ENCODE results near the gene CDHR2.

Gene CDHR2

DNA sequence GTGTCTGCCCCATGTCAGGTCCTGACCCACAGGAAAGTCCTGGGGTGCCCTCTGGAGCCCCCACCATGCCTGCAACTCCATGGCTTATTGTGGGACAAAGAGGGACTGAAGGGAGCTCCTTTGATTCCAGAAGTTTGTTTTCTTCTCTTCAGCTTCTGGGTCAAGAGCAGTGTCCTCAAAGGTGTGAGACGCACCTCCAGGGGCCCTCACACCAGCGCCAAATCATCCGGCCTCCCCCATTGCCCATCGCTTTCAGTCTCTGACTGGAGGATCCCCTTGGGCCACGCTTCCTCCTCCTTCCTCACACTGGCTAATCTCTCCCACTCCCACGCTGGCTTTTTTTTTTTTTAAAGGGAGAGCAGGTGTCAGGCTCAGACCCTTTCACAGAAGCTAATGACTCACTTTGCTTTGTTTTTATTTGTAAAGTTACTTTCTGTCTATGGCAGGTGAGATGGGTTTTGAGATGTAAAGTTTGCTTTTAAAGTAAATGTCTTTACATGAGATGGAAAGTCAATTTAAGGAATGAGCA is 16.7 kb downstream of the CDHR2 start:
- no peak for TF ChIP-seq CTCF (IDR thresholded peaks at IDR 0.05; ENCODE audit: insufficient read depth, low read depth, low read length, missing control alignments)

DNA sequence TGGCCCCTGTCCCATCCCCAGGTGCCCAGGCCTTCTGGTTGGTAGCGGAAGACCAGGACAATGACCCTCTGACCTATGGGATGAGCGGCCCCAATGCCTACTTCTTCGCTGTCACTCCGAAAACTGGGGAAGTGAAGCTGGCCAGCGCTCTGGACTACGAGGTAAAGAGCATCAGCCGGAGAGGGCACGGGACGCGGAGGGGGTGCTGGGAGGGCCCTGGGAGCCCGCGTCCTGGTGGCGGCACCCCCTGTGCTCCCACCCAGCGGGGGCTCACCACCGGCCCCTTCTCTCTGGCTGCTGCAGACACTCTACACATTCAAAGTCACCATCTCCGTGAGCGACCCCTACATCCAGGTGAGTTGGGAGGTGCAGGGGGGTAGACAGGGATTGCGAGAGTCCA is 19.5 kb downstream of the CDHR2 start:
- TF ChIP-seq CTCF (IDR thresholded peaks at IDR 0.05; ENCODE audit: insufficient read depth, low read depth, low read length, missing control alignments): no peak
- DNase-seq (ENCODE audit: low read depth): no peak
- no peak overlapping the region for H3K4me3 ChIP-seq (ENCODE audit: low read length)

More for the DNA sequence above, 16.7 kb downstream of the CDHR2 start:
- no peak for DNase-seq (ENCODE audit: low read depth)
- H3K4me3 ChIP-seq (ENCODE audit: low read length): no peak overlapping the region

GRCh38 chr5:176570044-176570443 is 20.9 kb downstream of the CDHR2 start:
- no peak overlapping the region for H3K4me3 ChIP-seq (ENCODE audit: low read length)
- no peak for TF ChIP-seq CTCF (IDR thresholded peaks at IDR 0.05; ENCODE audit: insufficient read depth, low read depth, low read length, missing control alignments)
- peak; percentile 23 for DNase-seq (ENCODE audit: low read depth)

DNA sequence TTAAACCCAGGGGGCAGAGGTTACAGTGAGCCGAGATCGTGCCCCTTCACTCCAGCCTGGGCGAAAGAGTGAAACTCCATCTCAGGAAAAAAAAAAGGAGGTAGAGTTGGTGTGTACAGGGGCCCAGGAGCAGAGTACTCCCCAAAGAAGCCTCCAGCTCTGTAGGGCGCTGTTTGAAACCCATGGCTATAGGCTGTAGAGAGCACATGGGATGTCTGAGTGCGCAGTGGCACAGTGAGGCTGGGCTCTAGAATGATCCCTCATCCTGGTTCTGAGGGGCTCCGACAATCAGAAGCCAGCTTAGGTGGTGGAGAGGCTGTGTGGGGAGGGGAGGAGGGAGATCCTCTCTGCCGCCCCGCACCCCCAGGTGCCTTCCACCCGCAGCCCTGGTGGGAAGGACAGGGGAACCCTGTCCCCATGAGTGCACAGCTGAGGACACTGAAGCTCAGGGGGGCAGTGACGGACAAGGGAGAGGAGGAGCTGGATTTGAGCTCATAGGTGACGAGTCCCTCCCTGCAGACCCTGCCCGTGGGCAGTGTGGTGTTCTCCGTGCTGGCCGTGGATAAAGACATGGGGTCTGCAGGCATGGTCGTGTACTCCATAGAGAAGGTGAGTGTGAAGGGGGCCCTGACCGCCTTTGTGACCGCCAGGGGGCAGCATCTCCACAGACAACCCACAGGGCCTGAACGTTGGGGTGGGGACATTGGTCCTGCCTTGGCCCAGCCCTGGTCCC is 24.6 kb downstream of the CDHR2 start:
- DNase-seq (ENCODE audit: low read depth): peak; percentile 55
- peak; percentile 72 for TF ChIP-seq CTCF (IDR thresholded peaks at IDR 0.05; ENCODE audit: insufficient read depth, low read depth, low read length, missing control alignments)
- H3K4me3 ChIP-seq (ENCODE audit: low read length): no peak overlapping the region

- H3K4me3 ChIP-seq (ENCODE audit: low read length): no peak overlapping the region
- no peak for DNase-seq (ENCODE audit: low read depth)
- no peak for TF ChIP-seq CTCF (IDR thresholded peaks at IDR 0.05; ENCODE audit: insufficient read depth, low read depth, low read length, missing control alignments)
Measured at GRCh38 chr5:176574297-176574591, 25.1 kb downstream of the CDHR2 start.

DNA sequence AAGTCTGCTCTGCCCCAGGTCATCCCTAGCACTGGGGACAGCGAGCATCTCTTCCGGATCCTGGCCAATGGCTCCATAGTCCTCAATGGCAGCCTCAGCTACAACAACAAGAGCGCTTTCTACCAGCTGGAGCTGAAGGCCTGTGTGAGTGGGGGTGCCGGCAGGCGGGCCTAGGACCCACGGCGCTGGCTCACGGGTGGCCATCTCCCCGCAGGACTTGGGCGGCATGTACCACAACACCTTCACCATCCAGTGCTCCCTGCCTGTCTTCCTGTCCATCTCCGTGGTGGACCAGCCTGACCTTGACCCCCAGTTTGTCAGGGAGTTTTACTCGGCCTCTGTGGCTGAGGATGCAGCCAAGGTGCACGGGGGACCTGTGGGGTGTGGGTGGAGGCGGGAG is 25.9 kb downstream of the CDHR2 start:
- no peak for DNase-seq (ENCODE audit: low read depth)
- no peak for TF ChIP-seq CTCF (IDR thresholded peaks at IDR 0.05; ENCODE audit: insufficient read depth, low read depth, low read length, missing control alignments)

More for the DNA sequence above, 25.9 kb downstream of the CDHR2 start:
- H3K4me3 ChIP-seq (ENCODE audit: low read length): no peak overlapping the region
